T-helper 9 cell (primary cell): Measurements from ENCODE around the gene CTPS1.
A peak's percentile ranks its signal among the peaks of the same experiment; 100 is the strongest.

Source experiments
- DNase-seq: peaks from one replicate; pipeline ENCODE4 v3.0.0-alpha.2; 2020

CTPS1 gene

GRCh38 chr1:40998668-40999067 is 19.2 kb downstream of the CTPS1 start:
- DNase-seq, result no peak

- DNase-seq, result no peak
These were observed 23.7 kb downstream of the CTPS1 start for GRCh38 chr1:41003127-41003639.

- peak; percentile 66 for DNase-seq
These were observed 24.2 kb downstream of the CTPS1 start for GRCh38 chr1:41003640-41004220.

GRCh38 chr1:41005876-41006275 is 26.4 kb downstream of the CTPS1 start:
- DNase-seq, result no peak

GRCh38 chr1:41006942-41007865 is 27.7 kb downstream of the CTPS1 start:
- DNase-seq, result no peak

GRCh38 chr1:41009466-41009865 is 30.0 kb downstream of the CTPS1 start:
- no peak for DNase-seq

- no peak for DNase-seq
These were observed 30.8 kb downstream of the CTPS1 start for GRCh38 chr1:41010345-41010744.

- DNase-seq, result no peak
These were observed 33.5 kb downstream of the CTPS1 start for GRCh38 chr1:41013024-41013423.

GRCh38 chr1:41013796-41014195 is 34.3 kb downstream of the CTPS1 start:
- DNase-seq, result no peak

GRCh38 chr1:41014871-41015270 is 35.4 kb downstream of the CTPS1 start:
- no peak for DNase-seq

GRCh38 chr1:41015281-41015896 is 35.9 kb downstream of the CTPS1 start:
- DNase-seq, result no peak

GRCh38 chr1:41015897-41016470 is 36.5 kb downstream of the CTPS1 start:
- no peak for DNase-seq

- DNase-seq, result no peak
These were observed 37.9 kb downstream of the CTPS1 start for GRCh38 chr1:41017141-41018017.

- DNase-seq, result no peak
These were observed 38.5 kb downstream of the CTPS1 start for GRCh38 chr1:41018018-41018410.

GRCh38 chr1:41019353-41019745 is 39.9 kb downstream of the CTPS1 start:
- DNase-seq, result no peak

GRCh38 chr1:41020109-41020576 is 40.6 kb downstream of the CTPS1 start:
- no peak for DNase-seq

GRCh38 chr1:41020654-41021053 is 41.2 kb downstream of the CTPS1 start:
- no peak for DNase-seq

GRCh38 chr1:41021526-41022308 is 42.2 kb downstream of the CTPS1 start, which contains the start of gene SLFNL1:
SLFNL1 (minus strand) TSS chr1:41021725; CDS start chr1:41020660, 1,065 bp downstream.
- DNase-seq, result no peak

GRCh38 chr1:41022424-41022823 is 42.9 kb downstream of the CTPS1 start:
- no peak for DNase-seq

GRCh38 chr1:41023279-41023990 is 43.9 kb downstream of the CTPS1 start:
- no peak for DNase-seq
